ENCODE measurements around the gene THSD1. TPM values are rescaled to one million over a fixed set of nuclear protein-coding genes. Genes with fewer than 3 reads are reported as not detected.
A peak's percentile ranks its signal among the peaks of the same experiment; 100 is the strongest.

THSD1 gene
- total and polyA plus RNA-seq, 10 of the 15 experiments (the other 5 are each of a cell fraction or from before 2014, with no cell fraction given), result 0.03 to 0.20 (median 0.13) TPM; not detected in 2

DNA sequence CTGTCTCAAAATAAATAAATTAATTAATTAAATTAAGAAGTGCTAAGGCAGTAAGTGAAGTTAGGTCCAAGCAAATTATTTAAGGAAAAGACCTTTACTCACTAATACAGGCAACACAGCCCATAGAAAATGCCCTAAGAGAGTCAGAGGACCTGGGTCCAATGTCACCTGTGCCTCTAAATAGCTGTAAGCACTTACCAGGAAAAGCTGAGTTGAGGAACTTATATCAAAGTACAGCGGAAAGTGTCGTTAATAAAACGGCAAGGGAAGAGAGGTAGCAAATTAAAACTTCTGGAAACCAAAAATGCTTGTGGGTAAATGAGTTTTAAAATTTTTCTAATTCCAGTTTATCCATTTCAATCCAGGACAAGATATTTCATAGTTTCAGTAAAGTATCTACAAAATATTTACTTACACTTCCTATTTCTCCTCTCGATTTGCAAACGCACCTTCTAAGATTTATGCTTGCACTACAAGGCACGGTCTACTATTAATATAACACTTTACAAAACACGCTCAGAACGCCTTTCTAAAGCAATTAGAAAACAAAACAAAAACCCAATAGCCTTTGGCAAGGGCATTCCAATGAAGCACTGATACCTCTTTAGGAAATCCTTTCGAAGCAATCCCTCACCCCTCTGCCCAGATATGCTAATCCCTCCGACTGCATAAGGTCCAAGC lies 43.5 kb upstream of the THSD1 start:
- Histone ChIP-seq H3K9ac (ENCODE audit: control insufficient read depth, insufficient read depth, low read length) (peak overlapping the region; percentile 93), H3K4me2 (ENCODE audit: control insufficient read depth, insufficient read depth) (peak overlapping the region; percentile 88), H3K27ac (ENCODE audit: control insufficient read depth, insufficient read depth) (peak overlapping the region; percentile 90), H4K20me1 (ENCODE audit: control insufficient read depth, insufficient read depth) (peaks cover 2% of the 10 kb centered on the region; the same call in 1 of the 2 replicates), H3K4me3 (peak overlapping the region; percentile 69), H3K9me3 (replicated peaks; ENCODE audit: control insufficient read depth, insufficient read depth, low read length) (no peaks in the 10 kb centered on the region; the same call in 2 of the 3 replicates), H3K4me1 (ENCODE audit: control insufficient read depth, insufficient read depth, low read length) (peaks cover 14% of the 10 kb centered on the region), H2AFZ (ENCODE audit: control insufficient read depth, low read depth, low read length) (peak overlapping the region; percentile 90), H3K36me3 (ENCODE audit: control insufficient read depth in 2 of 2, insufficient read depth in 2 of 2, low read length in 1 of 2) (no peaks in the 10 kb centered on the region), H3K27me3 (replicated peaks in 1 of 2; ENCODE audit: control insufficient read depth in 2 of 2, insufficient read depth in 2 of 2, low read length in 1 of 2) (no peaks in the 10 kb centered on the region), H3K79me2 (ENCODE audit: control insufficient read depth, insufficient read depth, low read length) (peaks cover 35% of the 10 kb centered on the region)
- ChIA-PET RAD21 (ENCODE audit: unreplicated experiment) (interaction anchor here (1.0 to 4.4 kb wide), 4 partner anchors 12 to 360 kb away, joined by 3 to 34 read pairs (median 5); no protein-coding TSS in a partner anchor), POLR2A (interaction anchor here (1.4 to 1.6 kb wide), 2 partner anchors 100 to 255 kb away, joined by 3 to 4 read pairs; no protein-coding TSS in a partner anchor), SMC1A (ENCODE audit: uncharacterized antibody, unreplicated experiment) (interaction anchor here (0.7 to 6.1 kb wide), 8 partner anchors 11 to 635 kb away, joined by 3 to 46 read pairs (median 3); no protein-coding TSS in a partner anchor), CTCF (interaction anchor here (0.8 to 5.3 kb wide), 12 partner anchors 8 to 437 kb away, joined by 3 to 82 read pairs (median 5); partner anchors contain the start of gene ALG11)
- BruUV-seq (replicated peaks), result TSS peak; percentile 67
- no peak for FAIRE-seq
- no peak for DNase-seq (ENCODE audit: low read depth, low spot score)
- intact Hi-C loops (cut with micrococcal nuclease; ENCODE audit: unreplicated experiment) (loop anchor here (1.0 to 10.0 kb wide), 5 partner anchors 106 to 635 kb away; partner anchors contain the start of genes ALG11, ATP7B and SUGT1), in situ Hi-C loops (cut with MboI) (loop anchor here (5.0 to 10.0 kb wide), 3 partner anchors 102 to 435 kb away; partner anchors contain the start of genes ALG11, ATP7B and SUGT1)
- no peak; the same call in 1 of the 3 replicates for ATAC-seq
- WGBS (ENCODE audit: insufficient coverage, insufficient replicate concordance, low lambda C conversion rate, missing lambda C conversion rate), result 1% methylated on average over 10 of the region's 10 CpGs
- 0 out of 2 replicates have a peak, but pooled peaks have one; percentile 7 for TF ChIP-seq GABPA (IDR thresholded peaks at IDR 0.05; ENCODE audit: low read depth)
- no peak for TF ChIP-seq RBBP5 (conservative IDR thresholded peaks at IDR 0.05)
- TF ChIP-seq, protein P1, sequence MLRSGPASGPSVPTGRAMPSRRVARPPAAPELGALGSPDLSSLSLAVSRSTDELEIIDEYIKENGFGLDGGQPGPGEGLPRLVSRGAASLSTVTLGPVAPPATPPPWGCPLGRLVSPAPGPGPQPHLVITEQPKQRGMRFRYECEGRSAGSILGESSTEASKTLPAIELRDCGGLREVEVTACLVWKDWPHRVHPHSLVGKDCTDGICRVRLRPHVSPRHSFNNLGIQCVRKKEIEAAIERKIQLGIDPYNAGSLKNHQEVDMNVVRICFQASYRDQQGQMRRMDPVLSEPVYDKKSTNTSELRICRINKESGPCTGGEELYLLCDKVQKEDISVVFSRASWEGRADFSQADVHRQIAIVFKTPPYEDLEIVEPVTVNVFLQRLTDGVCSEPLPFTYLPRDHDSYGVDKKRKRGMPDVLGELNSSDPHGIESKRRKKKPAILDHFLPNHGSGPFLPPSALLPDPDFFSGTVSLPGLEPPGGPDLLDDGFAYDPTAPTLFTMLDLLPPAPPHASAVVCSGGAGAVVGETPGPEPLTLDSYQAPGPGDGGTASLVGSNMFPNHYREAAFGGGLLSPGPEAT (IDR thresholded peaks at IDR 0.05; ENCODE audit: low read depth), result 0 out of 2 replicates have a peak, but pooled peaks have one; percentile 12
- no peak for TF ChIP-seq RELA (IDR thresholded peaks at IDR 0.05; ENCODE audit: borderline replicate concordance, partially characterized antibody)
- TF ChIP-seq RAD21 (IDR thresholded peaks at IDR 0.05; ENCODE audit: insufficient read depth, low read depth, low read length), result no peak
- no peak for TF ChIP-seq ZBED1 (IDR thresholded peaks at IDR 0.05; ENCODE audit: borderline replicate concordance)
- no peak for TF ChIP-seq PBX3 (IDR thresholded peaks at IDR 0.05; ENCODE audit: insufficient replicate concordance, low read depth, low read length)
- no peak for TF ChIP-seq CBFB (IDR thresholded peaks at IDR 0.05; ENCODE audit: low read depth)
- no peak for TF ChIP-seq SP1 (IDR thresholded peaks at IDR 0.05; ENCODE audit: low read depth, low read length)
- no peak for TF ChIP-seq CEBPB (IDR thresholded peaks at IDR 0.05; ENCODE audit: borderline replicate concordance in 1 of 2, low read depth in 2 of 2, low read length in 2 of 2)
- TF ChIP-seq ESRRA (IDR thresholded peaks at IDR 0.05; ENCODE audit: low read length), result no peak
- TF ChIP-seq TBL1XR1 (IDR thresholded peaks at IDR 0.05; ENCODE audit: low read depth, low read length), result no peak
- no peak; the same call in 1 of the 2 replicates for TF ChIP-seq ASH2L (IDR thresholded peaks at IDR 0.05; ENCODE audit: borderline replicate concordance, low read depth)
- TF ChIP-seq SMAD1 (IDR thresholded peaks at IDR 0.05; ENCODE audit: low read depth, partially characterized antibody), result no peak
- TF ChIP-seq HSF1 (IDR thresholded peaks at IDR 0.05; ENCODE audit: low read depth, low read length), result no peak
- 0 out of 2 replicates have a peak, but pooled peaks have one; percentile 27 for TF ChIP-seq RCOR1 (conservative IDR thresholded peaks at IDR 0.05; ENCODE audit: low read depth, low read length)
- peak; percentile 9; the same call in 1 of the 2 replicates for TF ChIP-seq PKNOX1 (IDR thresholded peaks at IDR 0.05)
- no peak for TF ChIP-seq ZNF207 (IDR thresholded peaks at IDR 0.05; ENCODE audit: borderline replicate concordance)
